ENCODE measurements around the gene CFAP54.

Gene CFAP54

DNA sequence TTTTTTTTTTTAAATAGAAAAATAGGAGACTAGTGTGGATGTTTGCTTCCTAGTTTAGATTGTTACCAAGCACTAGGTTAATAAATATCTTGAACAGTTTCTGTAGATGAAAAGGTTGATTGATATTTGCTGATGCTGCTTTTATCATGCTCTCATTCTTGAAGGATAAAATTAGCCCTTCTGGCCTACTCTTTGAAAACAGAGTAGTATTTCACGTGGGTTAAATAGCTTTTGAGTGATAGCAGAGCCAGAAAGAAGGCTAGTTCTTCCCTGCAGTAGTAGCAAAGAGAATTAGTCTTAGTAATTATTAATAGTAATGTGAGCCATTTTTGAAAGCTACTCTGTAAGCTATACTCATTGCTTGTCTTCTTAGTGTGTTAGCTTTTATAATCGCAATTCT, 422.9 kb downstream of the CFAP54 start:
- CTCF ChIA-PET, result no interaction called here
- no peak overlapping the region for H3K27ac ChIP-seq
- POLR2A ChIA-PET (ENCODE audit: low non-redundant PET), result no interaction called here
- DNase-seq (ENCODE audit: low spot score), result no peak
- TF ChIP-seq CTCF (conservative IDR thresholded peaks at IDR 0.05; ENCODE audit: low read depth), result no peak

DNA sequence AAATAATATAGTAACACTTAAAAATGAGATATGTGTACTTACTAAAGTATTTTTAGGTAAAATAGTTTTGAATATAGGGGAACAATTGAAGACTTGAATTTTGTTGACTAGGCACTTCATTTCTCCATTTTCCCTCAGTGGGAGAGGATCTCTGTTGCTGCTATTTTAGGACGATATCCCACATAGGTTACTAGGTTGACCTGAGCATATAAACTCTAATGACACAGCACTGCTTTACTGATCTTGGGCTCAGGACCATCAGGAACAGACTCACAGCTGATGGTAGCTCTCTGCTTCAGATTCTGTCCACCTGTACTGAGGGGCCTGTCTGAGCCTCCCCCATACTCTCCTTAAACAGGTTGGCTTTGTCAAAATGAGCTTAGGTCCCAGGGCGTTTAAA, 423.6 kb downstream of the CFAP54 start:
- no peak overlapping the region for H3K27ac ChIP-seq
- ChIA-PET POLR2A (ENCODE audit: low non-redundant PET) (no interaction called here), CTCF (no interaction called here)
- DNase-seq (ENCODE audit: low spot score), result no peak
- no peak for TF ChIP-seq CTCF (conservative IDR thresholded peaks at IDR 0.05; ENCODE audit: low read depth)

DNA sequence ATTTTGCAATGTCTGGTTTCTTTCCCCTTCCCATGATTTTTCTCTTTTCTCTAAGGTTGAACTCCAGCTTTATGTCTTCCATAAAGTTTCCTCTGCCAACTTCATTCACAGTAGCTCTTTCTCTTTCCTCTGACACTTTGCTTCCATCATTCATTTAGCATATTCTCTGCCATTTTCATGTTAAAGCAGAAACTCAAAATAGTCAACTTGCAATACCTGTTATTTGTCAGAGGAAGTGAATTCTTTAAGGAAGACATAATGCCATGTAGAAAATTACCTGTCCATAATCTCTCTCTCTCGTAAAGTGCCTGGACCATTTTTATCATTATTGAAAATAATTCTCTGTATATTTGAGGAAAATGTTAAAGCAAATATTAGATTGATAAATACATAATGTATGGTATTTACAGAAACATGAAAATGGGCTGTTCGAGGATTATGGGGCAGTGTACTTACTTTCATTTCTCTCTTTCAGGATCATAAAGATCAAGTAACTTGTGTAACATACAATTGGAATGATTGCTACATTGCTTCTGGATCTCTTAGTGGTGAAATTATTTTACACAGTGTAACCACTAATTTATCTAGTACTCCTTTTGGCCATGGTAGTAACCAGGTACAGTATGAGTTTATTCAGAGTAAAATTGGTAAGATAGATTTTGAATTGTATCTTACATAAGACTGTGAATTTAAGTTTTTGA, 430.3 kb downstream of the CFAP54 start:
- no peak overlapping the region for H3K27ac ChIP-seq
- CTCF ChIA-PET, result interaction anchor here (0.6 kb wide), 1 partner anchor 304 kb away, joined by 5 read pairs; no protein-coding TSS in a partner anchor
- no peak for DNase-seq (ENCODE audit: low spot score)
- POLR2A ChIA-PET (ENCODE audit: low non-redundant PET), result no interaction called here
- TF ChIP-seq CTCF (conservative IDR thresholded peaks at IDR 0.05; ENCODE audit: low read depth), result no peak
